Left renal pelvis (tissue), 4 donors: Measurements from ENCODE around the gene FNDC3B. TPM values are rescaled to one million over a fixed set of nuclear protein-coding genes. Genes with fewer than 3 reads are reported as not detected.

Experiments
- DNase-seq, 4 donors: peaks; one replicate each; pipeline ENCODE4 v3.0.0-alpha.2; 2013; ENCODE audit warnings: low read depth in 4 of 4, low spot score in 3 of 4
- polyA plus RNA-seq, 4 donors: library from polyadenylated mRNA; unstranded; fragments of 120-200 nt; gene quantifications; one replicate each; pipeline ENCODE4 v1.2.1, GENCODE V29; 2013; ENCODE audit not compliant: insufficient read length in 4 of 4

FNDC3B gene
- polyA plus RNA-seq, 4 donors = 53.4 to 72.8 (median 68.4) TPM

DNA sequence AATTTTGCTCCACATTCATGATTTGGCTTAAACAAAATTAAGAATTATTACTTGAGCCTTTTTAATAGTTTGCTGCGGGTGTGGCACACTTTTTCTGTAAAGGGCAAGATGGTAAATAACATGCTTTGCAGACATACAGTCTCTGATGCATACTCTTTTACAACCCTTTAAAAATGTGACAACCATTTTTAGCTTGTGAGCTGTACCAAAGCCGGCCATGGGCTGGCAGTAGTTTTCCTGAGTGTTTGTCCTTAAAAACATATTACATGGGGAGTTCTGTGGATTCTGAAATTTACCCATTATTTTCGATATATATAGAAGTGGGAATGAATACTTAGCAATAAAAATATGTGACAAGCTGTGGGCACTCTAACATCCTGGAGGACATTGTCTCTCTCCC is 163.4 kb downstream of the FNDC3B start:
- DNase-seq = no peak

- DNase-seq = no peak
Measured at GRCh38 chr3:172203522-172204258, 164.3 kb downstream of the FNDC3B start.

GRCh38 chr3:172204716-172205115 is 165.3 kb downstream of the FNDC3B start:
- DNase-seq = no peak

- no peak for DNase-seq
Measured at GRCh38 chr3:172208586-172209332, 169.4 kb downstream of the FNDC3B start.

DNA sequence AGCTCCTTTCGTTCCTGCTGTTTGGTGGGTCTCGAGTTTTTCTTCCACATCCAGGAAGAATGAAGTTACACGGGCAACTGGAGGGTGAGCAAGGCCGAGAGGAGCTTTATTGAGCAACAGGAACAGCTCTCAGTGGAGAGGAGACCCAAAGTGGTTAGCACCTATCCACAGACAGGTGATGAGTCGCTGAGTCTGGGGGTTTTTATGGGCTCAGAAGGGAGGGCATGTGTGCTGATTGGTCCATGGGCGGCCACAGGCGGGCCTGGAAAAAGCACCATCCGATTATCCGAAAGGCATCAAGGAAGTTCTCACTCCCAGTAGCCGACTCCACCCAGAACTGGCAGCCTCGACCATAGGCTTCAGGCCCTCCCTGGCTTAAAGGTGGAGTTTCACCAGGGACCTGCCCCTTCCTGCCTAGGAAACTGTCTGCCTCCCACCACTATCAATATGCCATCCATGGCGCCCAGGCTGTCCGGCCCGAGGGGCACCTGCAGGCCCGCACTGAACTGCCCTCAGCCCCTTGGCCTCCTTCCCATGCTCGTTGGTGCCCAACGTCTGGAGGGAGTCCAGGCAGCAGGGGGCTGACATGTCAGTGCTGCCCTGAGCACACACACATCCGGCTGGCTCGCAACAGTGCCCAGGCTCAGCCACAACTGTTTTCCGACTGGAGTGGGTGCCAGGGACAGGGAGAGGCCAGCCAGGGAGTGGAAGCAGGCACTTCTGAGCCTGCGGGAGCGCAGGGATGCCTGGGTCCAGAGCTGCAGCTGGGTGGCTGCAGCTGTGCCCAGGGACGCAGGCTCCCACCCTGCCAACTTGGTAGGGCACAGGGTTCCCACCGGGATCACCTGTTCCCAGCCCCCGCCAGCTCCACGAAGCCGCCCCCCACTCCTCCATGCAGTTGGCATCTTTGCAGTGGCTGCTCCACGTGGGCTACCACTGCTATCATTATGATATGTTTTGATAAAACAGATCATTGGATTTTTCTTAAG is 170.2 kb downstream of the FNDC3B start:
- DNase-seq = no peak

DNA sequence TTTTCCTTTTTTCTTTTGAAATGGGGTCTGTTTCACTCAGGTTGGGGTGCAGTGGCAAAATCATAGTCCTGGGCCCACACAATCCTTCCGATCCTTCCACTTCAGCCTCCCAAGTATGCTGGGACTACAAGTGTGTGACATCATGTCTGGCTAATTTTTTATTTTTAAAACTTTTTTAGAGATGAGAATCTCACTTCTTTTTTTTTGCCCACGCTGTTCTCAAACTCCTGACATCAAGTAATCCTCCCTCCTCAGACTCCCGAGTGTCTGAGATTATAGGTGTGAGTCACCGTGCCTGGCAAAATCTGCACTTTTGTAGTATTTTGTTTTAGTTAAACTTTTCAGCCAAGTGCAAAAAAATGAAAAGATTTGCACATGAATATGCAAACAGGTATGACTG is 171.0 kb downstream of the FNDC3B start:
- no peak for DNase-seq

GRCh38 chr3:172211123-172211522 is 171.7 kb downstream of the FNDC3B start:
- no peak for DNase-seq

- no peak for DNase-seq
Measured at GRCh38 chr3:172213200-172213599, 173.8 kb downstream of the FNDC3B start.

- no peak for DNase-seq
Measured at GRCh38 chr3:172213904-172214303, 174.5 kb downstream of the FNDC3B start.

GRCh38 chr3:172216267-172216666 is 176.9 kb downstream of the FNDC3B start:
- no peak for DNase-seq

- no peak for DNase-seq
Measured at GRCh38 chr3:172216911-172217310, 177.5 kb downstream of the FNDC3B start.

GRCh38 chr3:172217877-172218276 is 178.5 kb downstream of the FNDC3B start:
- no peak for DNase-seq

GRCh38 chr3:172218350-172219323 is 179.3 kb downstream of the FNDC3B start:
- DNase-seq = no peak

GRCh38 chr3:172219750-172220149 is 180.4 kb downstream of the FNDC3B start:
- no peak for DNase-seq

DNA sequence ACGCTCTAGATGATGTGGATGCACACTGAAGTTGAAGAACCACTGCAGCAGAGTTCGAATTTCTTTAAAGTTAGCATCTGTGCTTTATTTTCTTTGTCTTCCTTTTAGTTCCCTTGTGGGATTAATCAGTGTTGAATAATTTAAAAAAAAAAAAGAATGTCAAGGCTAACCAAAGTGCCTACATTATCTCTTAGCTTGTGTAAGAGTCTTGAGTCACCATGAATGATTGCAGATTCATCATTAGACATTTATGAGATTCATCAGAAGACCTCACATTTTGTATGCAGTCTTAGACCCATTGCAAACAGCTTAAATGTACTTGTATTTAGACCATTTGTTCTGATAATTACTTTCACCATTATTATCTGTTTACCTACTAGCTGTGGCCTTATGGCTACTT is 182.2 kb downstream of the FNDC3B start:
- no peak for DNase-seq

DNA sequence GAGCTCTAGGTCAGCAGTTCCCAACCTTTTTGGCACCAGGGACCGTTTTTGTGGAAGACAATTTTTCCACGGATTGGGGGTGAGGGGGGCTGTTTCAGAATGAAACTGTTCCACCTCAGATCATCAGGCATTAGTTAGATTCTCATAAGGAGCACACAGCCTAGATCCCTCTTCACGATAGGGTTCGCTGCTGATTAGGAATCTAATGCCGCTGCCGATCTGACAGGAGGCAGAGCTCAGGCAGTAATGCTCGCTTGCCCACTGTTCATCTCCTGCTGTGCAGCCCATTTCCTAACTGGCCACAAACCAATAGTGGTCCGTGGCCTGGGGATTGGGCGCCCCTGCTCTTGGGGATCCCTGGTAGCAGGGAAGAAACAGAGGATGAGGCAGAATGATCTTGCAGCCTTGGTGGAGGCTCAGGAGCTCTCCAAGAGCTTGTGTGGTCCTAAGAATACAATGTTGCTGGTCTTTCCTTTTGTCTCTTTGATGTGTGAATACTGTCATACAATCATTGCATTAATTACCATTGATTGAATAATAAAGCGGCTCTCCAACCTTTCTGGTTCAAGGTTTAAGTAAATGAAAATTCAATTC is 183.2 kb downstream of the FNDC3B start:
- DNase-seq = no peak

DNA sequence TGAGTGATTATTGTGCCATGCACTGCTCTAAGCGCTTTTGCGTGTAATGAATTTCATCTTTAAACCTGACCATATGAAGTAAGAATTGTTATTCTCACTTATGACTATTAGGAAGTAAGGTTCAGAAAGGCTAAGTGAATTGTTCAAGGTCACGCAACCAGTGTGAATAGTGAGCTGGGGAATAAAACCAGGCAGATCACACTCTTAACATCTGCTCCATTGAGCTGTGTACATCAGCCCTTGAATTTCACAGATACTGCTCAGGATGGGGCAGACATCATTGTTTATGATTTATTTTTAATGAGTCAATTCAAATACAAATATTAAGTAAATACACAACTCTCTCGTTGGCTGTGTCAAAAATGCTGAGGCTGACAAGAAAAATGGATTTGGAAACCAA is 184.5 kb downstream of the FNDC3B start:
- DNase-seq = no peak

DNA sequence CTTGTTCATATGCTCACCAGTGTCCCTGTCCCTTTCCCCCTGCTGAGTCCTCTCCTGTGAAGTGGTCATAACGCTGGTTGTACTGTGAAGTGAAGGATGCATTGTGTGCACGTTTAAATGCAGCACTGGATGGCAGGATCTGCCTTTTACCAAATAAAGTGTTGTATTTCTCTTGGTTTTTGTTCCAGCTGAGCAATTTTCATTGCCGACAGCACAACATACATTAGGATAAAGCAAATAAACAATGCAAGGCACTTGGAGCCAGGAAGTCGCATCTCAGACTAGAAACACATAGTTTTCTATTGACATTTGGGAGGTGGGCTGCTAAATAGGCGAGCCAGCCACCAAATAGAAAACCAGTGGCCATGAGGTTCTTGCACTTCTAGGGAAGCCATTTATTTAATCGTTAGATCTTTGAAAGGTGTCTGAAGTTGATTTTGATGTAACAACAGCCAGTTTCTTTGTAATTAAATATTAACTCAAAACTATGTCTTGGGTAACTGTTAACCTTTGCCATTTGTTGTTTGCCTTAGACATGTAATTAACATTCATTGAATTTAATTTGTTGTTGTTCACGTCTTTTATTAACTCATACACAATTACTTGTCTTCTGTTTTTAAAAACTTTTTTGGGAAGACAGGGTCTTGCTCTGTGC is 185.3 kb downstream of the FNDC3B start:
- peak in 2 of 4 donors; percentile 15 to 24 for DNase-seq

GRCh38 chr3:172225215-172225707 is 185.9 kb downstream of the FNDC3B start:
- no peak for DNase-seq
